Measurements from ENCODE around the gene CDKAL1.
"Not testable (repeated sequence)": the region's sequence is repeated elsewhere in the genome, so short reads cannot be mapped to it uniquely, and the experiment has no call there.

The CDKAL1 gene

GRCh38 chr6:21246075-21246474, 711.8 kb downstream of the CDKAL1 start:
- Histone ChIP-seq H3K4me2 (ENCODE audit: low read depth, low read length) (no peak overlapping the region), H3K79me2 (ENCODE audit: low read length) (no peaks in the 10 kb centered on the region), H3K9ac (ENCODE audit: low read length) (no peak overlapping the region), H3K36me3 (replicated peaks; ENCODE audit: insufficient read depth, low read length) (no peaks in the 10 kb centered on the region), H3K4me1 (ENCODE audit: low read length) (no peaks in the 10 kb centered on the region), H3K4me3 (ENCODE audit: low read length) (no peak overlapping the region), H4K20me1 (ENCODE audit: insufficient read depth, low read length) (no peaks in the 10 kb centered on the region), H3K27me3 (replicated peaks; ENCODE audit: insufficient read depth, low read length) (no peaks in the 10 kb centered on the region), H3K9me2 (replicated peaks; ENCODE audit: insufficient read depth, low read length) (no peaks in the 10 kb centered on the region), H3K9me3 (replicated peaks; ENCODE audit: insufficient read depth, low read length) (no peaks in the 10 kb centered on the region), H2AFZ (ENCODE audit: low read length) (no peak overlapping the region), H3K27ac (ENCODE audit: low read length) (no peak overlapping the region), H3F3A (ENCODE audit: insufficient read depth, low read length) (no peaks in the 10 kb centered on the region)
- no peak for DNase-seq
- TF ChIP-seq EZH2phosphoT487 (IDR thresholded peaks at IDR 0.05; ENCODE audit: low read length): no peak
- no peak for TF ChIP-seq EZH2 (optimal IDR thresholded peaks at IDR 0.05; ENCODE audit: low read depth, low read length)
- TF ChIP-seq CTCF (IDR thresholded peaks at IDR 0.05; ENCODE audit: low read length): no peak

DNA sequence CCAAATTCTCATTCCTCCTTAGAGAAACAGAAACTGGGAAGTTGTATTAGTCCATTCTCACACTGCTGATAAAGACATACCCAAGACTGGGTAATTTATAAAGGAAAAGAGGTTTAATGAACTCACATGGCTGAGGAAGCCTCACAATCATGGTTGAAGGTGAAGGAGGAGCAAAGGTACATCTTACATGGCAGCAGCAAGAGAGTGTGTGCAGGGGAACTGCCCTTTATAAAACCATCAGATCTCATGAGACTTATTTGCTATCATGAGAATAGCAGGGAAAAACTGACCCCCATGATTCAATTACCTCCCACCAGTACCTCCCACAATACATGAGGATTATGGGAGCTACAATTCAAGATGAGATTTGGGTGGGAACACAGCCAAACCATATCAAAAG, 720.2 kb downstream of the CDKAL1 start:
- H3K36me3 ChIP-seq (replicated peaks; ENCODE audit: insufficient read depth, low read length); DNase-seq; H4K20me1 ChIP-seq (ENCODE audit: insufficient read depth, low read length); H3K4me2 ChIP-seq (ENCODE audit: low read depth, low read length); H3K9me2 ChIP-seq (replicated peaks; ENCODE audit: insufficient read depth, low read length); H3K27ac ChIP-seq (ENCODE audit: low read length); H3K79me2 ChIP-seq (ENCODE audit: low read length); H3K4me1 ChIP-seq (ENCODE audit: low read length); H3K27me3 ChIP-seq (replicated peaks; ENCODE audit: insufficient read depth, low read length); H3K4me3 ChIP-seq (ENCODE audit: low read length); H3K9ac ChIP-seq (ENCODE audit: low read length); H3F3A ChIP-seq (ENCODE audit: insufficient read depth, low read length); H3K9me3 ChIP-seq (replicated peaks; ENCODE audit: insufficient read depth, low read length); H2AFZ ChIP-seq (ENCODE audit: low read length): not testable (repeated sequence)

- no peaks in the 10 kb centered on the region for H3K27me3 ChIP-seq (replicated peaks; ENCODE audit: insufficient read depth, low read length)
- H3K9me3 ChIP-seq (replicated peaks; ENCODE audit: insufficient read depth, low read length): no peaks in the 10 kb centered on the region
- no peak overlapping the region for H3K4me3 ChIP-seq (ENCODE audit: low read length)
- H3K4me2 ChIP-seq (ENCODE audit: low read depth, low read length): no peak overlapping the region
- no peak overlapping the region for H3K27ac ChIP-seq (ENCODE audit: low read length)
- TF ChIP-seq CTCF (IDR thresholded peaks at IDR 0.05; ENCODE audit: low read length) (no peak), EZH2 (optimal IDR thresholded peaks at IDR 0.05; ENCODE audit: low read depth, low read length) (no peak), EZH2phosphoT487 (IDR thresholded peaks at IDR 0.05; ENCODE audit: low read length) (no peak)
- no peaks in the 10 kb centered on the region for H4K20me1 ChIP-seq (ENCODE audit: insufficient read depth, low read length)
- H3K4me1 ChIP-seq (ENCODE audit: low read length): no peaks in the 10 kb centered on the region
- H3K36me3 ChIP-seq (replicated peaks; ENCODE audit: insufficient read depth, low read length): no peaks in the 10 kb centered on the region
- H2AFZ ChIP-seq (ENCODE audit: low read length): no peak overlapping the region
- DNase-seq: no peak
- no peak overlapping the region for H3K9ac ChIP-seq (ENCODE audit: low read length)
- H3F3A ChIP-seq (ENCODE audit: insufficient read depth, low read length): no peaks in the 10 kb centered on the region
- H3K9me2 ChIP-seq (replicated peaks; ENCODE audit: insufficient read depth, low read length): no peaks in the 10 kb centered on the region
- H3K79me2 ChIP-seq (ENCODE audit: low read length): no peaks in the 10 kb centered on the region
Measured at GRCh38 chr6:21256197-21256596, 721.9 kb downstream of the CDKAL1 start.

GRCh38 chr6:21257125-21257524, 722.9 kb downstream of the CDKAL1 start:
- DNase-seq: no peak
- no peak overlapping the region for H3K9ac ChIP-seq (ENCODE audit: low read length)
- no peak overlapping the region for H3K4me3 ChIP-seq (ENCODE audit: low read length)
- H3K4me2 ChIP-seq (ENCODE audit: low read depth, low read length): no peak overlapping the region
- no peaks in the 10 kb centered on the region for H3K79me2 ChIP-seq (ENCODE audit: low read length)
- H3K27ac ChIP-seq (ENCODE audit: low read length): no peak overlapping the region
- no peak for TF ChIP-seq CTCF (IDR thresholded peaks at IDR 0.05; ENCODE audit: low read length)
- TF ChIP-seq EZH2 (optimal IDR thresholded peaks at IDR 0.05; ENCODE audit: low read depth, low read length): no peak
- TF ChIP-seq EZH2phosphoT487 (IDR thresholded peaks at IDR 0.05; ENCODE audit: low read length): no peak
- H4K20me1 ChIP-seq (ENCODE audit: insufficient read depth, low read length): no peaks in the 10 kb centered on the region
- H3K27me3 ChIP-seq (replicated peaks; ENCODE audit: insufficient read depth, low read length): no peaks in the 10 kb centered on the region
- no peaks in the 10 kb centered on the region for H3K9me3 ChIP-seq (replicated peaks; ENCODE audit: insufficient read depth, low read length)
- no peaks in the 10 kb centered on the region for H3K9me2 ChIP-seq (replicated peaks; ENCODE audit: insufficient read depth, low read length)
- no peak overlapping the region for H2AFZ ChIP-seq (ENCODE audit: low read length)
- no peaks in the 10 kb centered on the region for H3K36me3 ChIP-seq (replicated peaks; ENCODE audit: insufficient read depth, low read length)
- no peaks in the 10 kb centered on the region for H3K4me1 ChIP-seq (ENCODE audit: low read length)
- no peaks in the 10 kb centered on the region for H3F3A ChIP-seq (ENCODE audit: insufficient read depth, low read length)
